GM23248 (cell line): ENCODE results near the gene SUPT20H. TPM values are rescaled to one million over a fixed set of nuclear protein-coding genes. Genes with fewer than 3 reads are reported as not detected.

ENCODE experiments used
- DNase-seq: peaks from one replicate; pipeline ENCODE4 v3.0.0-alpha.2; 2015
- H2AFZ ChIP-seq: fragments of 200-600 bp; sonication (generic); 2 replicates; pipeline ENCODE4 v1.6.1; 2016; ENCODE audit warnings: antibody characterized with exemption
- H3F3A ChIP-seq: fragments of 200-600 bp; sonication (generic); 2 replicates; pipeline ENCODE4 v1.6.1; 2016; ENCODE audit warnings: mild to moderate bottlenecking, antibody characterized with exemption, mixed run types; ENCODE audit not compliant: insufficient read depth
- H3K27ac ChIP-seq: fragments of 200-600 bp; sonication (generic); 2 replicates; pipeline ENCODE4 v1.5.1; 2016; ENCODE audit warnings: mild to moderate bottlenecking
- H3K27me3 ChIP-seq: fragments of 200-600 bp; sonication (generic); replicated peaks from 2 replicates; pipeline ENCODE4 v1.6.1; 2016; ENCODE audit warnings: mild to moderate bottlenecking; ENCODE audit not compliant: insufficient read depth
- H3K36me3 ChIP-seq: fragments of 200-600 bp; sonication (generic); 2 replicates; pipeline ENCODE4 v1.6.1; 2016; ENCODE audit warnings: low read depth, mild to moderate bottlenecking
- H3K4me1 ChIP-seq: fragments of 200-600 bp; sonication (generic); 2 replicates; pipeline ENCODE4 v1.6.1; 2016; ENCODE audit warnings: mild to moderate bottlenecking; ENCODE audit not compliant: insufficient read depth
- H3K4me2 ChIP-seq: fragments of 200-600 bp; sonication (generic); one replicate; pipeline ENCODE4 v1.6.1; 2016; ENCODE audit warnings: mild to moderate bottlenecking; ENCODE audit not compliant: unreplicated experiment
- H3K4me3 ChIP-seq: fragments of 200-600 bp; sonication (generic); 2 replicates; pipeline ENCODE4 v1.5.1; 2016; ENCODE audit warnings: mild to moderate bottlenecking
- H3K79me2 ChIP-seq: fragments of 200-600 bp; sonication (generic); 2 replicates; pipeline ENCODE4 v1.6.1; 2016; ENCODE audit warnings: mild to moderate bottlenecking; ENCODE audit not compliant: insufficient read depth
- H3K9ac ChIP-seq: fragments of 200-600 bp; sonication (generic); 2 replicates; pipeline ENCODE4 v1.6.1; 2016; ENCODE audit warnings: mild to moderate bottlenecking
- H3K9me2 ChIP-seq: fragments of 200-600 bp; sonication (generic); 2 replicates; pipeline ENCODE4 v1.6.1; 2016; ENCODE audit warnings: mixed run types, mild to moderate bottlenecking, moderate library complexity; ENCODE audit not compliant: insufficient read depth
- H3K9me3 ChIP-seq: fragments of 200-600 bp; sonication (generic); one replicate; pipeline ENCODE4 v1.6.1; 2017; ENCODE audit warnings: low read depth
- H4K20me1 ChIP-seq: fragments of 200-600 bp; sonication (generic); 2 replicates; pipeline ENCODE4 v1.6.0; 2016; ENCODE audit not compliant: insufficient read depth
- EZH2 ChIP-seq: fragments of 200-600 bp; sonication (generic); IDR thresholded peaks from 2 replicates; pipeline ENCODE4 v1.6.1; 2018; ENCODE audit warnings: antibody characterized with exemption, mild to moderate bottlenecking; ENCODE audit not compliant: insufficient read depth, poor library complexity, severe bottlenecking
- EZH2phosphoT487 ChIP-seq: fragments of 200-600 bp; sonication (generic); IDR thresholded peaks from 2 replicates; pipeline ENCODE4 v1.6.1; 2018; ENCODE audit warnings: antibody characterized with exemption, moderate library complexity, mild to moderate bottlenecking, low read depth; ENCODE audit not compliant: insufficient read depth
- WGBS, 2 experiments: methylation state at CpG; one replicate each; pipeline ENCODE4 v1.1.6; 2015 to 2017; ENCODE audit warnings: low lambda C conversion rate in 2 of 2, low coverage in 1 of 2; ENCODE audit errors: missing lambda C conversion rate in 2 of 2; 5-methylcytosine and 5-hydroxymethylcytosine counted together
- in situ Hi-C: fragments of 300-500 bp; cut with MboI; formaldehyde crosslinking; loops from 2 replicates; pipeline ENCODE4 v1.15.0; 2020
- polyA plus RNA-seq: library from polyadenylated mRNA; unstranded; fragments of >200 nt; fragmentation: Nextera tagmentation; extraction: Ambion mirVana; gene quantifications from 2 replicates; pipeline ENCODE4 v1.2.1, GENCODE V29; 2016
- total RNA-seq: library from RNA; depleted of rRNA; stranded (reverse); fragments of >200 nt; shearing (Covaris generic); gene quantifications from 2 replicates; pipeline ENCODE4 v1.2.3, GENCODE V29; 2014

The SUPT20H gene
- total and polyA plus RNA-seq, 2 experiments from 2014 or later: 28.6 to 45.1 TPM

DNA sequence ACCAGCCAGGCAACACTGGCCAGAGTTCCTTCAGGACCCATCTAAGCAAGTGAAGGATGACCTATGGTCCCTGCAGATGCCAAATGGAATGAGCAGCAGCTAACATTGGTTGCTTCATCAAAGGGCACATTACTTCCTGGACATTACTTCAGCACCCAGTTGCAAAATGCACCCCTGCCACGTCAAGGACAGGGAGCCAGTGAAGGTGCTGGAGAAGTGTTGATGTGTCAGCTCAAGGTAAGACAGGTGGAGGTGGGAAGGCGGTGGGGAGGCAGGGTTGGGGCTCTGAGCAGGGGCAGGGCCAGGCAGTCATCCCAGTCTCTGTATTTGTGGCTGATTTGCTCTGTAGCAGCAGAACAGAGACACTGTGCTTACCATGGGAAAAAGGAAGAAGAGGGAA is 31.4 kb upstream of the SUPT20H start:
- H3K79me2 ChIP-seq: no peaks in the 10 kb centered on the region
- H3F3A ChIP-seq: no peaks in the 10 kb centered on the region
- no peak for TF ChIP-seq EZH2
- TF ChIP-seq EZH2phosphoT487: no peak
- H3K9ac ChIP-seq: no peak overlapping the region
- no peaks in the 10 kb centered on the region for H3K9me3 ChIP-seq
- H3K9me2 ChIP-seq: no peaks in the 10 kb centered on the region
- no peak overlapping the region for H2AFZ ChIP-seq
- no peak overlapping the region for H3K4me2 ChIP-seq
- in situ Hi-C loops: loop anchor here (25.0 kb wide), 2 partner anchors 1121 to 1446 kb away; no protein-coding TSS in a partner anchor
- no peak overlapping the region for H3K27ac ChIP-seq
- 70 to 79% methylated on average over 2 of the region's 2 CpGs for WGBS, 2 experiments
- H3K4me3 ChIP-seq: no peak overlapping the region
- no peaks in the 10 kb centered on the region for H3K4me1 ChIP-seq
- no peaks in the 10 kb centered on the region for H3K27me3 ChIP-seq
- no peaks in the 10 kb centered on the region for H4K20me1 ChIP-seq
- DNase-seq: no peak
- H3K36me3 ChIP-seq: no peaks in the 10 kb centered on the region

DNA sequence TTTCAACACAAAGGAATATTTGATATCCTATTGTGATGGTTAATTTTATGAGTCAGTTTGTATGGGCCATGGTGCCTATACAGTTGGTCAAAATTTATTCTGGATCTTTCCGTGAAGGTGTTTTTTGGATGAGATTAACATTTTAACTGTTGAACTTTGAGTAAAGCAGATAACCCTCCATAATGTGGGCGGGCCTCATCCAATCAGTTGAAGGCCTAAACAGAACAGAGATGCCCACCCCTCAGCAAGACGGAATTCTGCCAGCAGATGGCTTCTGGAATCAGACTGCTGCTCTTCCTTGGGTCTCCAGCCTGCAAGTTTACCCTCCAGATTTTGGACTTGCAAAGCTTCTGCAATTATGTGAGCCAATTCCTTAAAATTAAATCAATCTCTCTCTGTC is 30.0 kb upstream of the SUPT20H start:
- 88 to 89% methylated on average over 3 of the region's 3 CpGs for WGBS, 2 experiments
- H3F3A ChIP-seq: no peaks in the 10 kb centered on the region
- H3K4me3 ChIP-seq: no peak overlapping the region
- H3K36me3 ChIP-seq: no peaks in the 10 kb centered on the region
- H3K27ac ChIP-seq: no peak overlapping the region
- no peaks in the 10 kb centered on the region for H3K79me2 ChIP-seq
- in situ Hi-C loops: loop anchor here (25.0 kb wide), 2 partner anchors 1123 to 1448 kb away; no protein-coding TSS in a partner anchor
- 0 out of 2 replicates have a peak, but pooled peaks cover 5% of the 10 kb centered on the region for H3K4me1 ChIP-seq
- no peak overlapping the region for H3K4me2 ChIP-seq
- H3K9ac ChIP-seq: no peak overlapping the region
- no peaks in the 10 kb centered on the region for H3K9me2 ChIP-seq
- no peaks in the 10 kb centered on the region for H3K9me3 ChIP-seq
- H3K27me3 ChIP-seq: no peaks in the 10 kb centered on the region
- DNase-seq: no peak
- no peaks in the 10 kb centered on the region for H4K20me1 ChIP-seq
- TF ChIP-seq EZH2 (no peak), EZH2phosphoT487 (no peak)
- H2AFZ ChIP-seq: no peak overlapping the region

DNA sequence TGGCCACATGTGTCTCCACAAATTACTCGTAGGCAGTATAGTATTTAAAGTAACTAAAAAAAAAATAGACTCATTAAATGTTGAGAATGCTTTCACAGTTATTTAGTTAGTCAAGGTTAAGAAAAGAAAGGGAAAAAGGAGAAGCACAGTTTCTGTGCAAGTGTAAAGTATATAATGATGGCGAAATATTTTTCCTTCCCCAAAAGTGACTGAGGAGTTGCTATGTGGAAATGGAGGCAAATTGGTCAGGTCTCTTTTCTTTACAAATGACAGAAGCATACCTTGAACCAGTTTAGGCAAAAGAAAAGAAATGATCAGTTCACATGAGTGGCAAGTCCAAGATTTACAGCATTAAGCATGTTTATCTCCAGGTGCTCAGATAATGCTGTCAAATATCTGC is 28.0 kb upstream of the SUPT20H start:
- no peak for DNase-seq
- Histone ChIP-seq H3K9ac (no peak overlapping the region), H3K79me2 (no peaks in the 10 kb centered on the region), H3K9me2 (no peaks in the 10 kb centered on the region), H3K4me2 (no peak overlapping the region), H3K27ac (no peak overlapping the region), H2AFZ (no peak overlapping the region), H3K9me3 (no peaks in the 10 kb centered on the region), H3F3A (no peaks in the 10 kb centered on the region), H3K36me3 (no peaks in the 10 kb centered on the region), H3K27me3 (no peaks in the 10 kb centered on the region), H4K20me1 (no peaks in the 10 kb centered on the region), H3K4me1 (0 out of 2 replicates have a peak, but pooled peaks cover 5% of the 10 kb centered on the region), H3K4me3 (no peak overlapping the region)
- in situ Hi-C loops: loop anchor here (25.0 kb wide), 2 partner anchors 1125 to 1450 kb away; no protein-coding TSS in a partner anchor
- TF ChIP-seq EZH2 (no peak), EZH2phosphoT487 (no peak)
- WGBS, 2 experiments: 75 to 81% methylated on average over 2 of the region's 2 CpGs

DNA sequence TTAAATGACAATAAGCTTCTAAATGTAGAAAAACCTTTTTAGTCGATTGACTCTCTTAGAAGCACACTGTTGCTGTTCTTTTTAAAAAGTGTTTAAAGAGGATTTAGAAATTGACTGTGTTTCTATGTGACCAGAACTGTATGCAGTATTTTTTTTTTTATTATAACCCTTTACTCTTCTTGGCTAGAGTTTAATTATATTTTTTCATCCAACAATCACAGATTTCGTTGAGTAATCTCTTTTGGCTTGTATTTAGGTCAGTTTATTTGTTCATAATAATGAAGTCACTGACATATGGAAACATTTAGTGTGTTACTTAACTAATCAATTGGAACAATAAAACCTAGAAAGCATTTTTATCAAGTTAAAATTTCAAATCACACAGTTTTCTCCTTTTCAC is 26.1 kb upstream of the SUPT20H start:
- H3K9ac ChIP-seq: no peak overlapping the region
- H4K20me1 ChIP-seq: no peaks in the 10 kb centered on the region
- TF ChIP-seq EZH2 (no peak), EZH2phosphoT487 (no peak)
- H3K36me3 ChIP-seq: no peaks in the 10 kb centered on the region
- no peak overlapping the region for H3K4me2 ChIP-seq
- in situ Hi-C loops: loop anchor here (25.0 kb wide), 2 partner anchors 1127 to 1452 kb away; no protein-coding TSS in a partner anchor
- H3K9me3 ChIP-seq: no peaks in the 10 kb centered on the region
- no peaks in the 10 kb centered on the region for H3K9me2 ChIP-seq
- H3K79me2 ChIP-seq: no peaks in the 10 kb centered on the region
- no peak overlapping the region for H3K4me3 ChIP-seq
- peak overlapping the region; percentile 36; the same call in 1 of the 2 replicates for H2AFZ ChIP-seq
- 13 to 17% methylated on average over 2 of the region's 2 CpGs for whole genome bisulfite sequencing, 2 experiments
- 0 out of 2 replicates have a peak, but pooled peaks cover 5% of the 10 kb centered on the region for H3K4me1 ChIP-seq
- H3K27ac ChIP-seq: no peak overlapping the region
- DNase-seq: no peak
- H3F3A ChIP-seq: no peaks in the 10 kb centered on the region
- H3K27me3 ChIP-seq: no peaks in the 10 kb centered on the region
